Prostate gland (tissue), 2 donors: ENCODE results near the gene DFFB. TPM values are rescaled to one million over a fixed set of nuclear protein-coding genes. Genes with fewer than 3 reads are reported as not detected.

Source experiments
- DNase-seq: peaks from one replicate; pipeline ENCODE4 v3.0.0-alpha.2; 2019; ENCODE audit warnings: low spot score
- H3K27ac ChIP-seq, 2 donors: fragments of 200-600 bp; sonication (generic); 2 replicates each; pipeline ENCODE4 v1.5.1; 2017 to 2019
- H3K27me3 ChIP-seq: fragments of 200-600 bp; sonication (generic); replicated peaks from 2 replicates; pipeline ENCODE4 v1.5.1; 2019; ENCODE audit not compliant: insufficient read depth
- H3K36me3 ChIP-seq, 2 donors: fragments of 200-600 bp; sonication (generic); 1 replicate in 1 of 2; 2 replicates in 1 of 2; pipeline versions ENCODE4 v1.5.1 to v1.8.1; 2017 to 2019
- H3K4me1 ChIP-seq: fragments of 200-600 bp; sonication (generic); replicated peaks from 2 replicates; pipeline ENCODE4 v1.5.1; 2019
- H3K4me3 ChIP-seq, 2 donors: fragments of 200-600 bp; sonication (generic); 2 replicates each; pipeline ENCODE4 v1.5.1; 2017 to 2019
- H3K9me3 ChIP-seq: fragments of 200-600 bp; sonication (generic); 2 replicates; pipeline ENCODE4 v1.5.1; 2017
- CTCF ChIP-seq, 4 experiments: fragments of 200-600 bp in 2 of 4; fragments of 450-650 bp in 2 of 4; sonication (generic) in 2 of 4; IDR thresholded peaks; 1 replicate in 3 of 4; 2 replicates in 1 of 4; pipeline ENCODE4 v1.5.1; 2016 to 2019; ENCODE audit warnings: antibody characterized with exemption in 4 of 4, mild to moderate bottlenecking in 2 of 4, moderate library complexity in 2 of 4
- POLR2A ChIP-seq: fragments of 450-650 bp; IDR thresholded peaks from one replicate; pipeline ENCODE4 v1.6.1; 2016; ENCODE audit warnings: antibody characterized with exemption, mild to moderate bottlenecking
- POLR2AphosphoS5 ChIP-seq: sonication (generic); formaldehyde crosslinking; IDR thresholded peaks from one replicate; pipeline ENCODE4 v1.6.1; 2017; ENCODE audit warnings: antibody characterized with exemption
- WGBS: methylation state at CpG from one replicate; pipeline ENCODE4 v1.1.5; 2018; 5-methylcytosine and 5-hydroxymethylcytosine counted together
- intact Hi-C: fragments of 100-400 bp; cut with DNase I; formaldehyde crosslinking; loops from one replicate; pipeline ENCODE4 v1.14.2; 2022
- total RNA-seq, 2 donors: library from RNA; depleted of rRNA; stranded (reverse); fragments of >200 nt; gene quantifications; one replicate each; pipeline ENCODE4 v1.1.0, GENCODE V29; 2016

The DFFB gene
- total RNA-seq, 2 donors from 2014 or later, result 5.3 to 20.5 TPM

- TF ChIP-seq CTCF (IDR thresholded peaks at IDR 0.05), result no peak
- no peak for TF ChIP-seq POLR2AphosphoS5
- TF ChIP-seq POLR2A, result no peak
- Histone ChIP-seq H3K27ac (no peak overlapping the region), H3K9me3 (no peaks in the 10 kb centered on the region), H3K27me3 (no peaks in the 10 kb centered on the region), H3K4me1 (no peaks in the 10 kb centered on the region), H3K36me3 (peaks cover 0 to 5% of the 10 kb centered on the region in 2 donors), H3K4me3 (no peak overlapping the region)
- no peak for DNase-seq
- 80% methylated on average over 8 of the region's 8 CpGs for WGBS
- intact Hi-C loops, result no loop called here
Observed at GRCh38 chr1:3886691-3887090, 29.4 kb downstream of the DFFB start.

- WGBS, result 89% methylated on average over 15 of the region's 15 CpGs
- TF ChIP-seq POLR2A (no peak), POLR2AphosphoS5 (no peak), CTCF (IDR thresholded peaks at IDR 0.05) (no peak)
- Histone ChIP-seq H3K27ac (no peak overlapping the region), H3K27me3 (no peaks in the 10 kb centered on the region), H3K4me3 (no peak overlapping the region), H3K4me1 (no peaks in the 10 kb centered on the region), H3K36me3 (peaks cover 0 to 5% of the 10 kb centered on the region in 2 donors), H3K9me3 (no peaks in the 10 kb centered on the region)
- DNase-seq, result no peak
- intact Hi-C loops, result no loop called here
Observed at GRCh38 chr1:3888301-3888700, 31.0 kb downstream of the DFFB start.

- DNase-seq, result no peak
- no peak overlapping the region for H3K27ac ChIP-seq
- intact Hi-C loops, result no loop called here
- H3K9me3 ChIP-seq, result no peaks in the 10 kb centered on the region
- 92% methylated on average over 14 of the region's 14 CpGs for WGBS
- no peak overlapping the region for H3K4me3 ChIP-seq
- H3K36me3 ChIP-seq, result peaks cover 0 to 5% of the 10 kb centered on the region in 2 donors
- TF ChIP-seq POLR2AphosphoS5 (no peak), POLR2A (no peak), CTCF (IDR thresholded peaks at IDR 0.05) (no peak)
- no peaks in the 10 kb centered on the region for H3K27me3 ChIP-seq
- no peaks in the 10 kb centered on the region for H3K4me1 ChIP-seq
Observed at GRCh38 chr1:3889936-3890335, 32.7 kb downstream of the DFFB start.

GRCh38 chr1:3890389-3891328 is 33.4 kb downstream of the DFFB start:
- no peaks in the 10 kb centered on the region for H3K27me3 ChIP-seq
- peaks cover 0 to 5% of the 10 kb centered on the region in 2 donors for H3K36me3 ChIP-seq
- H3K9me3 ChIP-seq, result no peaks in the 10 kb centered on the region
- H3K4me1 ChIP-seq, result no peaks in the 10 kb centered on the region
- TF ChIP-seq CTCF (IDR thresholded peaks at IDR 0.05) (no peak), POLR2A (no peak), POLR2AphosphoS5 (no peak)
- WGBS, result 81% methylated on average over 26 of the region's 26 CpGs
- H3K27ac ChIP-seq, result no peak overlapping the region
- intact Hi-C loops, result no loop called here
- H3K4me3 ChIP-seq, result no peak overlapping the region
- DNase-seq, result no peak
